HUDEP-2 (cell line): Measurements from ENCODE around the gene CACNA1C.

Experiments
- DNase-seq, 76 experiments: peaks; one replicate each; lab custom pipeline; 2025; ENCODE audit not compliant: unreplicated experiment in 76 of 76; lab: John Stamatoyannopoulos, UW

Gene CACNA1C

GRCh38 chr12:2227360-2227759 lies 174.6 kb downstream of the CACNA1C start:
- no peak for DNase-seq

- DNase-seq: no peak
Measured at GRCh38 chr12:2228535-2228934, 175.7 kb downstream of the CACNA1C start.

- DNase-seq: no peak
Measured at GRCh38 chr12:2229661-2230539, 177.1 kb downstream of the CACNA1C start.

GRCh38 chr12:2231011-2231595 lies 178.3 kb downstream of the CACNA1C start:
- DNase-seq: no peak

- DNase-seq: no peak
Measured at GRCh38 chr12:2231956-2232355, 179.2 kb downstream of the CACNA1C start.

GRCh38 chr12:2233034-2233433 lies 180.2 kb downstream of the CACNA1C start:
- no peak for DNase-seq

- no peak for DNase-seq
Measured at GRCh38 chr12:2234091-2234490, 181.3 kb downstream of the CACNA1C start.

GRCh38 chr12:2234646-2235350 lies 182.0 kb downstream of the CACNA1C start:
- no peak for DNase-seq

GRCh38 chr12:2236506-2237294 lies 183.9 kb downstream of the CACNA1C start:
- no peak for DNase-seq

- no peak for DNase-seq
Measured at GRCh38 chr12:2238111-2238510, 185.3 kb downstream of the CACNA1C start.

GRCh38 chr12:2239381-2239871 lies 186.6 kb downstream of the CACNA1C start:
- no peak for DNase-seq

- DNase-seq: no peak
Measured at GRCh38 chr12:2240390-2240789, 187.6 kb downstream of the CACNA1C start.

GRCh38 chr12:2240984-2241383 lies 188.2 kb downstream of the CACNA1C start:
- DNase-seq: no peak

- DNase-seq: no peak
Measured at GRCh38 chr12:2242216-2242615, 189.4 kb downstream of the CACNA1C start.

GRCh38 chr12:2242816-2243215 lies 190.0 kb downstream of the CACNA1C start:
- DNase-seq: no peak

- DNase-seq: no peak
Measured at GRCh38 chr12:2243275-2243674, 190.5 kb downstream of the CACNA1C start.

- no peak for DNase-seq
Measured at GRCh38 chr12:2244013-2244861, 191.4 kb downstream of the CACNA1C start.

- no peak for DNase-seq
Measured at GRCh38 chr12:2246358-2246757, 193.6 kb downstream of the CACNA1C start.

GRCh38 chr12:2247120-2247519 lies 194.3 kb downstream of the CACNA1C start:
- DNase-seq: no peak

GRCh38 chr12:2247596-2247995 lies 194.8 kb downstream of the CACNA1C start:
- DNase-seq: no peak
